ENCODE data around the gene KLHL24. TPM values are rescaled to one million over a fixed set of nuclear protein-coding genes. Genes with fewer than 3 reads are reported as not detected.
A peak's percentile ranks its signal among the peaks of the same experiment; 100 is the strongest.
"Not testable (repeated sequence)": the region's sequence is repeated elsewhere in the genome, so short reads cannot be mapped to it uniquely, and the experiment has no call there.

KLHL24 gene
- total RNA-seq, 4 donors from 2014 or later: 28.4 to 108 (median 65.4) TPM

- no peaks in the 10 kb centered on the region for H3K36me3 ChIP-seq
- WGBS, 2 donors (ENCODE audit: low coverage in 1 of 2): 44 to 51% methylated on average over 5 to 6 of the region's 6 CpGs
- H3K4me1 ChIP-seq: peaks cover 16 to 39% (median 22%) of the 10 kb centered on the region in 4 donors
- TF ChIP-seq EP300 (IDR thresholded peaks at IDR 0.05; ENCODE audit: low read depth) (no peak), CTCF (IDR thresholded peaks at IDR 0.05) (no peak), POLR2AphosphoS5 (IDR thresholded peaks at IDR 0.05) (no peak), POLR2A (IDR thresholded peaks at IDR 0.05) (no peak)
- H3K9me3 ChIP-seq: no peaks in the 10 kb centered on the region
- intact Hi-C loops (cut with DNase I; ENCODE audit: low total_unique reads) (no loop called here), in situ Hi-C loops (cut with MboI; ENCODE audit: low pct_ligation_motif_present in 1 of 4, low pct_unique_long_range_greater_than_20kb in 1 of 4, low sequenced_read_pairs in 3 of 4) (no loop called here)
- H3K27me3 ChIP-seq: no peaks in the 10 kb centered on the region
- peak overlapping the region in 1 of 4 donors; percentile 76 for H3K4me3 ChIP-seq
- H3K27ac ChIP-seq: peak overlapping the region; percentile 96 to 100 (median 99)
- DNase-seq: no peak
These were observed 2.9 kb downstream of the KLHL24 start for GRCh38 chr3:183638101-183638852.

GRCh38 chr3:183640635-183641034, 5.2 kb downstream of the KLHL24 start:
- H3K9me3 ChIP-seq; H3K4me3 ChIP-seq; H3K36me3 ChIP-seq; H3K27ac ChIP-seq; DNase-seq; intact Hi-C loops (cut with DNase I; ENCODE audit: low total_unique reads); H3K27me3 ChIP-seq; in situ Hi-C loops (cut with MboI; ENCODE audit: low pct_ligation_motif_present in 1 of 4, low pct_unique_long_range_greater_than_20kb in 1 of 4, low sequenced_read_pairs in 3 of 4): not testable (repeated sequence)
- peaks cover 11 to 45% (median 22%) of the 10 kb centered on the region in 4 donors for H3K4me1 ChIP-seq
- WGBS, 2 donors (ENCODE audit: low coverage in 1 of 2): 96 to 97% methylated on average over 8 to 11 of the region's 11 CpGs

- in situ Hi-C loops (cut with MboI; ENCODE audit: low pct_ligation_motif_present in 1 of 4, low pct_unique_long_range_greater_than_20kb in 1 of 4, low sequenced_read_pairs in 3 of 4): no loop called here
- Histone ChIP-seq H3K27ac (no peak overlapping the region), H3K36me3 (no peaks in the 10 kb centered on the region), H3K4me1 (peaks cover 11 to 45% (median 22%) of the 10 kb centered on the region in 4 donors), H3K4me3 (no peak overlapping the region), H3K27me3 (no peaks in the 10 kb centered on the region), H3K9me3 (no peaks in the 10 kb centered on the region)
- DNase-seq: no peak
- 79 to 88% methylated on average over 2 of the region's 2 CpGs for WGBS, 2 donors (ENCODE audit: low coverage in 1 of 2)
- TF ChIP-seq POLR2A (IDR thresholded peaks at IDR 0.05): no peak
- no peak for TF ChIP-seq EP300 (IDR thresholded peaks at IDR 0.05; ENCODE audit: low read depth)
- no peak for TF ChIP-seq CTCF (IDR thresholded peaks at IDR 0.05)
- TF ChIP-seq POLR2AphosphoS5 (IDR thresholded peaks at IDR 0.05): no peak
- intact Hi-C loops (cut with DNase I; ENCODE audit: low total_unique reads): no loop called here
These were observed 6.5 kb downstream of the KLHL24 start for GRCh38 chr3:183641882-183642281.

GRCh38 chr3:183644244-183644643, 8.8 kb downstream of the KLHL24 start:
- Histone ChIP-seq H3K4me1 (peaks cover 0 to 22% (median 2%) of the 10 kb centered on the region in 4 donors), H3K27me3 (no peaks in the 10 kb centered on the region), H3K9me3 (no peaks in the 10 kb centered on the region), H3K27ac (no peak overlapping the region), H3K4me3 (no peak overlapping the region), H3K36me3 (peaks cover 0 to 8% (median 3%) of the 10 kb centered on the region in 4 donors)
- WGBS, 2 donors (ENCODE audit: low coverage in 1 of 2): 74 to 88% methylated on average over 1 of the region's 1 CpG
- no peak for DNase-seq
- in situ Hi-C loops (cut with MboI; ENCODE audit: low pct_ligation_motif_present in 1 of 4, low pct_unique_long_range_greater_than_20kb in 1 of 4, low sequenced_read_pairs in 3 of 4) (no loop called here), intact Hi-C loops (cut with DNase I; ENCODE audit: low total_unique reads) (no loop called here)
- TF ChIP-seq POLR2A (IDR thresholded peaks at IDR 0.05): no peak
- no peak for TF ChIP-seq EP300 (IDR thresholded peaks at IDR 0.05; ENCODE audit: low read depth)
- TF ChIP-seq POLR2AphosphoS5 (IDR thresholded peaks at IDR 0.05): no peak
- TF ChIP-seq CTCF (IDR thresholded peaks at IDR 0.05): no peak
